ENCODE results near the gene CD79A. TPM values are rescaled to one million over a fixed set of nuclear protein-coding genes. Genes with fewer than 3 reads are reported as not detected.

Gene CD79A
- total and polyA plus RNA-seq, 2 donors (not counting 1 experiment from before 2014, with no cell fraction given), result 0.07 to 0.17 TPM

DNA sequence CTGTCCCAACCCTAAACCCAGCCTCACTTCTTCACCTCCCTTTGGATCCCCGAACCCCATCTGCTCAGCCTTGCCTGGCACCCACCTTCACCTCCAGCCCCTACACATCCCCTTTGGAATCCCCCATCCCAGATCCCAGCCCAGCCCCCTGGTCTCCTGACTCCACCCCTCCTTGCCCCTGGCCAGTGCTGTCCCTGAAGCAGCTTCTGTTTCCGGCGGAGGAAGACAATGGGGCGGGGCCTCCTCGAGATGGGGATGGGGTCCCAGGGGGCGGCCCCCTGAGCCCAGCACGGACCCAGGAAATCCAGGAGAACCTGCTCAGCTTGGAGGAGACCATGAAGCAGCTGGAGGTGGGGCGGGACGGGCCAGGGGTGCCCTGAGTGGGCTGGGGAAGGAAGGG, 29.2 kb downstream of the CD79A start:
- Histone ChIP-seq H2AFZ (ENCODE audit: low read length) (no peak overlapping the region), H3K27ac (ENCODE audit: insufficient read depth, low read length) (no peak overlapping the region), H3K27me3 (ENCODE audit: control insufficient read depth, insufficient read depth, low read length) (peaks cover 6% of the 10 kb centered on the region), H4K20me1 (ENCODE audit: control insufficient read depth, extremely low read depth, insufficient read depth, low read length) (no peaks in the 10 kb centered on the region), H3K9me3 (ENCODE audit: control insufficient read depth, insufficient read depth, low read depth, low read length) (no peaks in the 10 kb centered on the region), H3K4me2 (ENCODE audit: extremely low read depth, insufficient read depth, low read length) (no peak overlapping the region), H3K4me3 (replicated peaks in 1 of 4; ENCODE audit: control extremely low read depth in 1 of 4, insufficient read depth in 1 of 4, low read depth in 3 of 4, low read length in 4 of 4) (no peak overlapping the region), H3K79me2 (ENCODE audit: control insufficient read depth, insufficient read depth, low read length) (no peaks in the 10 kb centered on the region), H3K4me1 (ENCODE audit: control insufficient read depth, extremely low read depth, insufficient read depth, low read length) (peaks cover 2% of the 10 kb centered on the region), H3K36me3 (ENCODE audit: control insufficient read depth, insufficient read depth, low read length) (peaks cover 24% of the 10 kb centered on the region), H3K9ac (ENCODE audit: insufficient read depth, low read length) (no peak overlapping the region)
- TF ChIP-seq CTCF (conservative IDR thresholded peaks at IDR 0.05 in 1 of 2, IDR thresholded peaks at IDR 0.05 in 1 of 2; ENCODE audit: low read depth in 1 of 2, low read length in 2 of 2), result no peak
- TF ChIP-seq EZH2 (IDR thresholded peaks at IDR 0.05; ENCODE audit: low read length, missing control alignments), result no peak
- no peak for DNase-seq (ENCODE audit: low read depth in 2 of 2)

- Histone ChIP-seq H3K36me3 (ENCODE audit: control insufficient read depth, insufficient read depth, low read length) (peaks cover 21% of the 10 kb centered on the region), H3K4me2 (ENCODE audit: extremely low read depth, insufficient read depth, low read length) (no peak overlapping the region), H3K4me3 (replicated peaks in 1 of 4; ENCODE audit: control extremely low read depth in 1 of 4, insufficient read depth in 1 of 4, low read depth in 3 of 4, low read length in 4 of 4) (no peak overlapping the region), H3K9me3 (ENCODE audit: control insufficient read depth, insufficient read depth, low read depth, low read length) (no peaks in the 10 kb centered on the region), H3K9ac (ENCODE audit: insufficient read depth, low read length) (no peak overlapping the region), H2AFZ (ENCODE audit: low read length) (no peak overlapping the region), H3K27me3 (ENCODE audit: control insufficient read depth, insufficient read depth, low read length) (peaks cover 14% of the 10 kb centered on the region), H3K79me2 (ENCODE audit: control insufficient read depth, insufficient read depth, low read length) (no peaks in the 10 kb centered on the region), H3K4me1 (ENCODE audit: control insufficient read depth, extremely low read depth, insufficient read depth, low read length) (peaks cover 2% of the 10 kb centered on the region), H3K27ac (ENCODE audit: insufficient read depth, low read length) (no peak overlapping the region), H4K20me1 (ENCODE audit: control insufficient read depth, extremely low read depth, insufficient read depth, low read length) (no peaks in the 10 kb centered on the region)
- no peak for DNase-seq (ENCODE audit: low read depth in 2 of 2)
- no peak for TF ChIP-seq CTCF (conservative IDR thresholded peaks at IDR 0.05 in 1 of 2, IDR thresholded peaks at IDR 0.05 in 1 of 2; ENCODE audit: low read depth in 1 of 2, low read length in 2 of 2)
- no peak for TF ChIP-seq EZH2 (IDR thresholded peaks at IDR 0.05; ENCODE audit: low read length, missing control alignments)
These were observed 30.0 kb downstream of the CD79A start for GRCh38 chr19:41906916-41907680.

DNA sequence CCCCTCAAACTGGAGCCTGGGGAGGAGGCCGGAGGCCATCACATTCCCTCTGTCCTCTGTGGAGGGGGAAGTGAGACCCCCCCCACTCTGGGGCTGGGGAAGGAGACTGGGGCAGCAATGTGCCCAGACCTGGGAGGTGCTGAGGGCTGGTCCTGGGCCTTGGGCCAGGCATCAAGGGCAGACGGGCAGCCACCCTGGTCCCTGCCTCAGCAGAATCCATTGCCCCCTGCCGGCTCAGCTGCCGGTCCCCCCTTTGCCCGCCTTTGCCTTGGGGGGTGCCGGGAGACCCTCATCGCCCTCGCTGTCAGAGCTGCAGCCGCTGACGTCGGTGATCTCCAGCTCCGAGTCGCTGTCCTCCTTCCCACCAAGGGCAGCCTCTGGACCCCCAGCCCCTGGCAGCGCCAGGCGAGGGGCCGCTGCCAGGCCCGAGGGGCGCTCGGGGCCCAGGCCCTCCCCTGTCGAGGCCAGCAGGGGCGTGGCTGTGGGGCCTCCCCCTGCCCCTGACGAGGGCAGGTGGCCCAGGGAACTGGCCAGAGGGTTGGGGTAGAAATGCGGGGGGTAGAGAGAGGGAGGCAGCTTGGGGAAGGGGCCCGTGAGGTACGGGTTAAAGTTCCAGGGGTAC, 31.0 kb downstream of the CD79A start:
- Histone ChIP-seq H3K36me3 (ENCODE audit: control insufficient read depth, insufficient read depth, low read length) (peaks cover 15% of the 10 kb centered on the region), H2AFZ (ENCODE audit: low read length) (no peak overlapping the region), H3K27me3 (ENCODE audit: control insufficient read depth, insufficient read depth, low read length) (peaks cover 19% of the 10 kb centered on the region), H3K4me1 (ENCODE audit: control insufficient read depth, extremely low read depth, insufficient read depth, low read length) (peaks cover 2% of the 10 kb centered on the region), H3K4me2 (ENCODE audit: extremely low read depth, insufficient read depth, low read length) (no peak overlapping the region), H3K4me3 (replicated peaks in 1 of 4; ENCODE audit: control extremely low read depth in 1 of 4, insufficient read depth in 1 of 4, low read depth in 3 of 4, low read length in 4 of 4) (no peak overlapping the region), H3K79me2 (ENCODE audit: control insufficient read depth, insufficient read depth, low read length) (no peaks in the 10 kb centered on the region), H3K27ac (ENCODE audit: insufficient read depth, low read length) (no peak overlapping the region), H3K9me3 (ENCODE audit: control insufficient read depth, insufficient read depth, low read depth, low read length) (no peaks in the 10 kb centered on the region), H4K20me1 (ENCODE audit: control insufficient read depth, extremely low read depth, insufficient read depth, low read length) (no peaks in the 10 kb centered on the region), H3K9ac (ENCODE audit: insufficient read depth, low read length) (no peak overlapping the region)
- DNase-seq (ENCODE audit: low read depth in 2 of 2), result no peak
- no peak for TF ChIP-seq EZH2 (IDR thresholded peaks at IDR 0.05; ENCODE audit: low read length, missing control alignments)
- no peak for TF ChIP-seq CTCF (conservative IDR thresholded peaks at IDR 0.05 in 1 of 2, IDR thresholded peaks at IDR 0.05 in 1 of 2; ENCODE audit: low read depth in 1 of 2, low read length in 2 of 2)
